ENCODE measurements around the gene KIF19.

DNA sequence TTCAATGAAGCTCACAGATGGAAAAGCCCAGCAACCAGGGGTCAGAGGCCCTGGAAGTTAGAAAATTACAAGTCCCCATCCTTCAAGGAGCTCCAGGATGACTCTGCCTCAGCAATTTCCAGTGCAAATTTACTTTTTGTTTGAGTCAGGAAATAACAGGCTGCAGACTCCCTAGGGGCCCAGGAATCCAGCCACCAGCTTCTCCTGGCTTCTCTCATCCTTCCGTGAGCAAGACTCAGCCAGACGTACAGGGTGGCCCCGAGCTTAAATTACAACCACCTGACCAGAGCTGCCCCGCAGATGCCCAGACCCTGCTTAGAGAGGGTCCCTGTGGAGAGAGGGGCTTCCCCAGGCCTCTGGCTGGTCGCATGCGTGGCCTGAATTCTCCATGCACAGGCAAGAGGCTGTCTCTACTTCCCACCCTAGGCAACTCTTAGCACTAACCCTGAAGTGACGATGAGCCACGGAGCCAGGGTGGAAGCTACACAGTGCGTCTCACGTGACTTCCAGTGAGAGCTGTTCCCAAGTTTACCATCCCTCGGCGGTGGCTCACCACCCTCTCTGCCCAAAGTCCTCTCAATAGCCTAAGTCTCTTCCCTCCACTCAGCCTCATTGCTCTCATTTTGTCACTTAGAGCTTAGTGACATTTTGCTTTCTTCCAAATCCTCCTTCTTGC, 68.4 kb downstream of the KIF19 start:
- TF ChIP-seq, protein P1, sequence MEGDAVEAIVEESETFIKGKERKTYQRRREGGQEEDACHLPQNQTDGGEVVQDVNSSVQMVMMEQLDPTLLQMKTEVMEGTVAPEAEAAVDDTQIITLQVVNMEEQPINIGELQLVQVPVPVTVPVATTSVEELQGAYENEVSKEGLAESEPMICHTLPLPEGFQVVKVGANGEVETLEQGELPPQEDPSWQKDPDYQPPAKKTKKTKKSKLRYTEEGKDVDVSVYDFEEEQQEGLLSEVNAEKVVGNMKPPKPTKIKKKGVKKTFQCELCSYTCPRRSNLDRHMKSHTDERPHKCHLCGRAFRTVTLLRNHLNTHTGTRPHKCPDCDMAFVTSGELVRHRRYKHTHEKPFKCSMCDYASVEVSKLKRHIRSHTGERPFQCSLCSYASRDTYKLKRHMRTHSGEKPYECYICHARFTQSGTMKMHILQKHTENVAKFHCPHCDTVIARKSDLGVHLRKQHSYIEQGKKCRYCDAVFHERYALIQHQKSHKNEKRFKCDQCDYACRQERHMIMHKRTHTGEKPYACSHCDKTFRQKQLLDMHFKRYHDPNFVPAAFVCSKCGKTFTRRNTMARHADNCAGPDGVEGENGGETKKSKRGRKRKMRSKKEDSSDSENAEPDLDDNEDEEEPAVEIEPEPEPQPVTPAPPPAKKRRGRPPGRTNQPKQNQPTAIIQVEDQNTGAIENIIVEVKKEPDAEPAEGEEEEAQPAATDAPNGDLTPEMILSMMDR (conservative IDR thresholded peaks at IDR 0.05 in 1 of 2, IDR thresholded peaks at IDR 0.05 in 1 of 2; ENCODE audit: extremely low read depth in 1 of 2, insufficient read depth in 1 of 2, low read depth in 1 of 2, low read length in 2 of 2): no peak
- no peak for TF ChIP-seq EZH2 (IDR thresholded peaks at IDR 0.05; ENCODE audit: borderline replicate concordance, low read length)
